ENCODE data around the gene TBC1D23.

GRCh38 chr3:100270215-100270583 is 9.4 kb downstream of the TBC1D23 start:
- no peak for TF ChIP-seq CTCF (IDR thresholded peaks at IDR 0.05)
- TF ChIP-seq POLR2A (IDR thresholded peaks at IDR 0.05): no peak

Measured in heart left ventricle (tissue), 13 donors.